AG04450 (cell line): ENCODE data around the gene ARID5A. TPM values are rescaled to one million over a fixed set of nuclear protein-coding genes. Genes with fewer than 3 reads are reported as not detected.

Source experiments
- CTCF ChIA-PET: fragments of 300-600, 350-600 bp; formaldehyde crosslinking; extraction: SDS; loops from one replicate; lab custom pipeline; 2022; ENCODE audit warnings: antibody characterized with exemption, inconsistent platforms; lab: Charles Lee
- POLR2A ChIA-PET: fragments of 350-600 bp; formaldehyde crosslinking; extraction: SDS; loops from one replicate; lab custom pipeline; 2021; ENCODE audit warnings: antibody characterized with exemption, inconsistent platforms; lab: Yijun Ruan, JAX
- DNase-seq: peaks from one replicate; pipeline ENCODE4 v3.0.0-alpha.2; 2011; ENCODE audit warnings: low read depth, low spot score
- H3K27ac ChIP-seq: one replicate; pipeline ENCODE4 v1.5.1; 2012; ENCODE audit warnings: low read depth, low read length, control low read depth
- H3K27me3 ChIP-seq: one replicate; pipeline ENCODE4 v1.6.0; 2012; ENCODE audit warnings: low read length; ENCODE audit not compliant: control insufficient read depth, insufficient read depth
- H3K4me3 ChIP-seq: 2 replicates; pipeline ENCODE4 v1.5.1; 2011; ENCODE audit warnings: mild to moderate bottlenecking, low read depth, low read length, control low read depth
- H3K9me3 ChIP-seq: 2 replicates; pipeline ENCODE4 v1.5.1; 2012; ENCODE audit warnings: low read length; ENCODE audit not compliant: control insufficient read depth, insufficient read depth
- polyA plus RNA-seq: library from polyadenylated mRNA; depleted of rRNA; stranded (reverse); fragments of >200 nt; gene quantifications from 2 replicates; pipeline ENCODE4 v1.2.3, GENCODE V29; 2011
- TF ChIP-seq, protein P1 (sequence below): IDR thresholded peaks from 2 replicates; pipeline ENCODE4 v1.5.1; 2011; ENCODE audit warnings: low read depth, low read length, control low read depth, inconsistent platforms

The ARID5A gene
- polyA plus RNA-seq, 1 experiment: 3.1 TPM

DNA sequence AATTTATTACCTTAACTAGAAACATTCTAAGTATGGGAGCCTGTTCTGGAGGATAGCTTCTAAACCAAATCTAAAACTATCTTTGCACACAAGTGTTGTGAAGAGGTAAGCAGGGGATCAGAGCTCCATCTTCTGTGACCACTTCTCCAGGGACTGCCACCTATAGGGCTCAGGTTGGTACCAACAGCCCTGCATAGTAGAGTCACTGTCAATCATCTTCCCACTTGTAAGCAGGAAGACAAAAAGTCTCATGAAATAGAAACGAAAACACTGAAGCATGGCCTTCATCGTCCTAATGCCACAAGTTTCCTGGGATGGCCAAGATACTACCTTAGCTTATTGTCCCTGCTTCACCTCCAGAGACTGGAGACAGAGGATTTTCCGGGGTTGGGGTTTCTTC is 57.7 kb downstream of the ARID5A start:
- Histone ChIP-seq H3K27ac (no peak overlapping the region), H3K9me3 (no peaks in the 10 kb centered on the region), H3K4me3 (no peak overlapping the region), H3K27me3 (no peaks in the 10 kb centered on the region)
- CTCF ChIA-PET: interaction anchor here (0.8 to 1.7 kb wide), 3 partner anchors 10 to 187 kb away, joined by 3 to 5 read pairs (median 3); no protein-coding TSS in a partner anchor
- POLR2A ChIA-PET: no interaction called here
- TF ChIP-seq, protein P1, sequence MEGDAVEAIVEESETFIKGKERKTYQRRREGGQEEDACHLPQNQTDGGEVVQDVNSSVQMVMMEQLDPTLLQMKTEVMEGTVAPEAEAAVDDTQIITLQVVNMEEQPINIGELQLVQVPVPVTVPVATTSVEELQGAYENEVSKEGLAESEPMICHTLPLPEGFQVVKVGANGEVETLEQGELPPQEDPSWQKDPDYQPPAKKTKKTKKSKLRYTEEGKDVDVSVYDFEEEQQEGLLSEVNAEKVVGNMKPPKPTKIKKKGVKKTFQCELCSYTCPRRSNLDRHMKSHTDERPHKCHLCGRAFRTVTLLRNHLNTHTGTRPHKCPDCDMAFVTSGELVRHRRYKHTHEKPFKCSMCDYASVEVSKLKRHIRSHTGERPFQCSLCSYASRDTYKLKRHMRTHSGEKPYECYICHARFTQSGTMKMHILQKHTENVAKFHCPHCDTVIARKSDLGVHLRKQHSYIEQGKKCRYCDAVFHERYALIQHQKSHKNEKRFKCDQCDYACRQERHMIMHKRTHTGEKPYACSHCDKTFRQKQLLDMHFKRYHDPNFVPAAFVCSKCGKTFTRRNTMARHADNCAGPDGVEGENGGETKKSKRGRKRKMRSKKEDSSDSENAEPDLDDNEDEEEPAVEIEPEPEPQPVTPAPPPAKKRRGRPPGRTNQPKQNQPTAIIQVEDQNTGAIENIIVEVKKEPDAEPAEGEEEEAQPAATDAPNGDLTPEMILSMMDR: no peak
- no peak for DNase-seq

DNA sequence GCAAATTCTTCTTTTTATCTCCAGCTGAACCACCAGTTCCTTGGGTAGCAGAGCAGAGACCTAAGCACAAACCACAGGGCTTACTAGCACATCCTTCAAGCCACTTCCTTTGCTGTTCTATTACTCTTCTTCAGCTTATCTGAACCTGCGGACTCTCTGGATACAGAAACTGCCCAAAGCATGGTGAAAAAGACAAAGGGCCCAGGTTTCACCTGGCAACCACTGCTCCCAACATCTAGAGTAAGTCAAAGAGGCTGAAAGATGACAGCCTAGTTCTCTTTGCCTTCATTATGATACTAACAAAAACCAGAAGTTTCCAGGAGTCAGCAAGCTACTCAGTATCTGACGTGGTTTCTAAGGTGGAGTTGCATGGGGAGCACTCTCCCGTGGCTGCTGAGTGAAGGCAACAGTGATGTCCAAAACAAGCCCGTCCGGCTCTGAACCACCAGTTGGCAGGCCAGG is 58.2 kb downstream of the ARID5A start:
- ChIA-PET POLR2A (no interaction called here), CTCF (interaction anchor here (0.8 to 1.0 kb wide), 2 partner anchors 41 to 187 kb away, joined by 3 read pairs; no protein-coding TSS in a partner anchor)
- no peaks in the 10 kb centered on the region for H3K27me3 ChIP-seq
- no peaks in the 10 kb centered on the region for H3K9me3 ChIP-seq
- no peak for DNase-seq
- H3K4me3 ChIP-seq: no peak overlapping the region
- TF ChIP-seq, protein P1: no peak
- H3K27ac ChIP-seq: no peak overlapping the region

DNA sequence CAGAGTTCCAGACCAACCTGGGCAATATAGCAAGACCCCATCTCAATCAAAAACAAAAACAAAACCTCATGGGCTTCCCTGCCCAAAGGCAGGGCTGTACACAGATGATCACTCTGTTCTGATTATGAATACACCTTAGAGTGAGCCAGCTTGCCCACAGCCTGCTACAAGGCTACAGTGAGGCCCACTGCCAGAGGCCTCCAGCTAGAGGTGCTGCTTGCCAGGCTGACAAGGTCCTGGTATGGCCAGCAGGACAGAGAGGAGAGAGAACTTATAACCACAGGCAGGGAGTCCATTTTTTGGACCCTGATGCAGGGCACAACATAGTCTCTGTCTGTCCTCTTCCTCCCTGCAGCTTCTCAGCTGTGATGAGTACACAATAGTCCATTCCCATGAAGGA is 60.0 kb downstream of the ARID5A start:
- Histone ChIP-seq H3K27me3 (no peaks in the 10 kb centered on the region), H3K9me3 (no peaks in the 10 kb centered on the region), H3K27ac (no peak overlapping the region), H3K4me3 (no peak overlapping the region)
- no peak for DNase-seq
- ChIA-PET CTCF (interaction anchor here (2.0 kb wide), 1 partner anchor 42 kb away, joined by 7 read pairs; no protein-coding TSS in a partner anchor), POLR2A (no interaction called here)
- TF ChIP-seq, protein P1: no peak

DNA sequence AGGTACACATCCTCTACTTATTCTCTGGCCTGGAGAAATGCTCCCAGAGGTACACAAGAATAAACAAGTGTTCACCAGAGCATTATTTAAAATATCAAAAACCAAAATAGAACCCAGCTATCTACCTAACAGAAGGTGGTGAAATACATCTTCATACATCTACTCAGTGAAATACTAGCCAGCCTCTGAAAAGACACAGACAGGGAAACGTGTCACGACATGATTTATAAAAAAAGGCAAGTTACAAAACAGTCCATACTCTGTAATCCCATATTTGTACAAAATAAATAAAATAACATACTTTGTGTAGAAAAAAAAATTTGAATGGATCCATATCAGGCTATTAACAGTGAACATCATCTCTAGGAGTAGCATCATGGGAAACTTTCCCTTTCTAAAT is 63.4 kb downstream of the ARID5A start:
- no peak overlapping the region for H3K4me3 ChIP-seq
- POLR2A ChIA-PET: no interaction called here
- no peak for DNase-seq
- H3K27me3 ChIP-seq: no peaks in the 10 kb centered on the region
- no peak overlapping the region for H3K27ac ChIP-seq
- TF ChIP-seq, protein P1: no peak
- no peaks in the 10 kb centered on the region for H3K9me3 ChIP-seq
- CTCF ChIA-PET: interaction anchor here (0.9 to 1.6 kb wide), 2 partner anchors 44 to 46 kb away, joined by 3 read pairs; no protein-coding TSS in a partner anchor

DNA sequence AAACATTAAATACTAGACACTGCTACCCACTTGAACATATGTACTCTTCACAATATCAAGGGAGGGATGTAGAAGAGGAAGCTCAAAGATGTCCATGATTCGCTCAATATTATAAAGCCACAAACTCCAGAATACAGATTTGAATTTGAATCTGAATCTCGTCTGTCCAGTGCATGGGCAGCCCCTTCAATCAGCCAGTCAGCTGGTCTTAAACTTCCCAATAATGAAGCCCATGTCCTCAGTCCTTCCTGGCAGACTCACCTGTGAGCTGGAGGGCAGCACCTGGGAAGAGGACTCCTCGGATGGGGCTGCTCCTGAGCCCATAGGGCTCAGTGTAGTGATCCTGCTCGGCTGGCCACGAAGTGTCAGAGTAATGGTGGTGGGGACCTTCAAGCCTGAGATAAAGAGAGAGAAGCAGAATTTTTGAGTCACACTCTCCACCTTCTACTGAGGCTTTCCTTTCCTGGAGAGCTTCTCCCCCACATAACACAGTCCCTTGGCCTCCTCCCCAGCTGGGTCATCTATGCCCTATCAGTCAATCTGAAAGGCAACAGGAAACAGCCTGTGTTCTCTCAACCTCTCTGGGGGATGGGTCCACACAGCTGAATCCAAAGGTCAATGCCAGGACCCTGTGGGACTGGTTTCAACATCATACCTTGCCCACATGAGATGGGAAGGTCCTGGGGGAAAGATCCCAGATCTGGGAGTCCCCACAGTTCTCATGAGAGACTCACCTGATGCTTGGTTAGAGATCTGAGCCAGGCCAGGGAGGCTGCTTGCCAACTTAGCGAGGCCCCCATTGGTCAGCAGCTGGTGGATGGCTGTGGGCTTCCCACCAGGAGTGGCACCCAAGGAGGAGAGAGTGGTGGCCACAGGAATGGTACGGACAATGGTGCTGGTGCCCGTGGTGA is 65.1 kb downstream of the ARID5A start:
- H3K27me3 ChIP-seq: no peaks in the 10 kb centered on the region
- CTCF ChIA-PET: no interaction called here
- DNase-seq: no peak
- POLR2A ChIA-PET: no interaction called here
- H3K4me3 ChIP-seq: no peak overlapping the region
- TF ChIP-seq, protein P1: no peak
- no peak overlapping the region for H3K27ac ChIP-seq
- no peaks in the 10 kb centered on the region for H3K9me3 ChIP-seq
